ENCODE results near the gene CARM1. TPM values are rescaled to one million over a fixed set of nuclear protein-coding genes. Genes with fewer than 3 reads are reported as not detected.
A peak's percentile ranks its signal among the peaks of the same experiment; 100 is the strongest.
"Not testable (repeated sequence)": the region's sequence is repeated elsewhere in the genome, so short reads cannot be mapped to it uniquely, and the experiment has no call there.

Gene CARM1
- polyA plus RNA-seq, 4 donors, result 39.6 to 58.2 (median 51.2) TPM

DNA sequence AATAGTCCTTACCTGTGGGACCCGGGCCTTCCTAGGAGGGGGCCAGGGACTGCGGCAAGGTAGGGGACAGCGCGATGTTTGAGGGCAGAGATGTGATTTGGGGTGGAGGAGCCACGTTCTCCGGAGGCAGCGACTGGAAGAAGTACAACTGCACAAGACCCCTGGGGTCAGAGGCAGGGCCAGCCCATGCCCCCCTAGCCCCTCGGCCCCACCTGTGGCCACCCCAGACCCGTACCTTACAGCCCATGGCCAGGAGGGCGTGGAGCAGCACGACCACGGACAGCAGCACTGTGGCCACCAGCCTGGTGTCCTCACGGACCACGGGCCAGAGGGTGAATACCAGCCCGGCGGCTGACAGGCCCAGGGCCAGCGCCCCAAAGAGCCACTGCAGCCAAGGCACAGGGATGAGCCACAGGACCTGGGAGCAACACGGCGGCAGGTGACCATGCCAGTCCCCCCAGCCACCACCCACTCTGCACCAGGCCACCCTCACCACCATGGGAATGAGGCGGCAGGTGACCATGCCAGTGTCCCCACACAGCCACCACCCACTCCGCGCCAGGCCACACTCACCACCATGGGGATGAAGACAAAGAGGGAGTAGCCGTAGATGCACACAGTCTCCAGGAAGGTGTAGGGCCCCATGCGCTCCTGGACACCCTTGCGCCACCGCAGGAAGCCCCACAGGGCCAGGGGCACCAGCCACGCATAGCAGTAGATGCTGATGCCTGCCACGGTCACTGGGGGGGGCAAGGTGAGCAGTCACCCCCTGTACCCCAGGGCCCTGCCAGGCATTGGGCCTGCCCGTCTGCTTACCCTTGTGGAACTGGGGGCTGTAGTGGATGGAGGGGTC lies 52.1 kb downstream of the CARM1 start:
- no peak for DNase-seq (ENCODE audit: low read depth in 4 of 4, low spot score in 2 of 4)

- no peak for DNase-seq (ENCODE audit: low read depth in 4 of 4, low spot score in 2 of 4)
Observed at GRCh38 chr19:10924597-10924996, 53.2 kb downstream of the CARM1 start.

DNA sequence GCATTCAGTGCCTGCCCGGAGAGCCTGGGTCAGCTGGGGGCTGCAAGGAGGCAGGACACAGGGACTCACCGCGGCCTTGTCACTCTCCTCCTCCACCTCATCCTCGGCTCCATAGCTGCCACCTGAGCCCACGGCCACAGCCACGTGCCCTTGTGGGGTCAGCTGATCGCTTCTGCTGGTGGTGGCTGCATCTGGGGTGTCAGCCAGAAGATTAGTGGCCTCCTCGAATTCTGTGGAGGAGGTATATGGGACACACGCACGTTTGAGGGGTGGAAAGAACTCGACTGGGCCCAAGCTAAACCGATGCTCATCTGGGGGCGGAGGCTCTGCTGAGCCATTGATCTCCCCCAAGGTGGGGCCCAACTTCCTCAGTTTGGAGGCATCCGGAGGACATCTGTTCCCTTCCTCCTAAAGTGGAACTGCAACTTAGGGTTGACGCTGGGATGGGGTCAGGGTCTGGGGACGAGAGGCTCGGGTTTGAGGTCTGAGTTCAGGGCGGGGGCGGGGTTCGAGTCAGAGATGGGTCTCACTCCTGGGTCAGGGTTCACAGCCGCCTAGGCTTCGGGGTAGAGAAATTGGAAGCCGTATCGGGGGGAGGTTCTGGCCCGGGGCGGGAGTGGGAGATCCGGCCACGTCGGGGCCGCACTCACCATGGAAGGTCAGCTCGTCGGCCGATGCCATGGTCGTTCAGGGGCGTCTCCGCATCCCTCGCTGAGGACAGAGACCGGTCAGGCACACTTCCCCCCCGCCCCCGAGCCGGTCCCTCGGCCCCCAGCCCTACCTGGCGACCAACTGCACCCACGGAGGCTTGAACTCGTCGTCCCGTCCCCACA lies 56.6 kb downstream of the CARM1 start:
- no peak for DNase-seq (ENCODE audit: low read depth in 4 of 4, low spot score in 2 of 4)

DNA sequence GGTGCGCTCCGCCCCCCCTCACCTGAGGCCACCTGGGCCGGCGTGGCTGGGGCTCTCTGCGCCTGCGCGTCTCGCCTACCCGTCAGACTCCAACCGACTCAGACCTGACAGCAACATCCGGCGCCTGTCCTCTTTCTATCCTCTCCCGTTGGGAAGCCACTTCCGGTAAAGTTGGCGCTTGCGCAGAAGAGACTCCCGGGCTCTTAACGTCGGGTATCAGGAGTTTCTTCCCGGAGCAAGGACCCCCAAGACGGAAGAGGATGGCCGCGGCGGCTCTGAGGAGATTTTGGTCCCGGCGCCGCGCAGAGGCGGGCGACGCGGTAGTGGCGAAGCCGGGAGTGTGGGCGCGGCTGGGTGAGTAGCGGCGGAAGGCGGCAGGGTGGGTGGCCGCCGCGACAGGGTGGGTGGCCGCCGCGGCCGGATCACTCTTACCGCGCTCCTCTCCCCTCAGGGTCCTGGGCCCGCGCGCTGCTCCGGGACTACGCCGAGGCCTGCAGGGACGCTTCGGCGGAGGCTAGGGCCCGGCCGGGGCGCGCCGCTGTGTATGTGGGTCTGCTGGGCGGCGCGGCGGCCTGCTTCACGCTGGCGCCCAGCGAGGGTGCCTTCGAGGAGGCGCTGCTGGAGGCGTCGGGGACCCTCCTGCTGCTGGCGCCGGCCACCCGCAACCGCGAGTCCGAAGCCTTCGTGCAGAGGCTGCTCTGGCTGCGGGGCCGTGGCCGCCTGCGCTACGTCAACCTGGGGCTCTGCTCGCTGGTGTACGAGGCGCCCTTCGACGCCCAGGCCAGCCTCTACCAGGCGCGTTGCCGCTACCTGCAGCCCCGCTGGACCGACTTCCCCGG lies 57.4 kb downstream of the CARM1 start, which contains the start of the genes TIMM29 and YIPF2:
TSS of gene TIMM29 (plus strand) at position 249 of the 839 bp plus-strand sequence. CDS start at position 261, 12 bp downstream.
TSS of gene YIPF2 (minus strand) at position 77 of the 839 bp plus-strand sequence. CDS start 229 bp downstream, outside the sequence.
- peak; percentile 93 to 98 (median 95) for DNase-seq (ENCODE audit: low read depth in 4 of 4, low spot score in 2 of 4)

DNA sequence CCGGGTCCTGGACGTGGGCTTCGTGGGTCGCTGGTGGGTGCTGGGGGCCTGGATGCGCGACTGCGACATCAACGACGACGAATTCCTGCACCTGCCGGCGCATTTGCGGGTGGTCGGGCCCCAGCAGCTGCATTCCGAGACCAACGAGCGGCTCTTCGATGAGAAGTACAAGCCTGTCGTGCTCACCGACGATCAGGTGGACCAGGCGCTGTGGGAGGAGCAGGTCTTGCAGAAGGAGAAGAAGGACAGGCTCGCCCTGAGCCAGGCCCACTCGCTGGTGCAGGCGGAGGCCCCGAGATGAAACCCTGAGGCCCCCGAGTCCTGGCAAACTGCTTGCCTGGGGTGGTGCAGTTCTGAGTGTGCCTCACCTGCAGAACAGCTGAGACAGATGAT lies 58.0 kb downstream of the CARM1 start:
- DNase-seq (ENCODE audit: low read depth in 4 of 4, low spot score in 2 of 4), result no peak

DNA sequence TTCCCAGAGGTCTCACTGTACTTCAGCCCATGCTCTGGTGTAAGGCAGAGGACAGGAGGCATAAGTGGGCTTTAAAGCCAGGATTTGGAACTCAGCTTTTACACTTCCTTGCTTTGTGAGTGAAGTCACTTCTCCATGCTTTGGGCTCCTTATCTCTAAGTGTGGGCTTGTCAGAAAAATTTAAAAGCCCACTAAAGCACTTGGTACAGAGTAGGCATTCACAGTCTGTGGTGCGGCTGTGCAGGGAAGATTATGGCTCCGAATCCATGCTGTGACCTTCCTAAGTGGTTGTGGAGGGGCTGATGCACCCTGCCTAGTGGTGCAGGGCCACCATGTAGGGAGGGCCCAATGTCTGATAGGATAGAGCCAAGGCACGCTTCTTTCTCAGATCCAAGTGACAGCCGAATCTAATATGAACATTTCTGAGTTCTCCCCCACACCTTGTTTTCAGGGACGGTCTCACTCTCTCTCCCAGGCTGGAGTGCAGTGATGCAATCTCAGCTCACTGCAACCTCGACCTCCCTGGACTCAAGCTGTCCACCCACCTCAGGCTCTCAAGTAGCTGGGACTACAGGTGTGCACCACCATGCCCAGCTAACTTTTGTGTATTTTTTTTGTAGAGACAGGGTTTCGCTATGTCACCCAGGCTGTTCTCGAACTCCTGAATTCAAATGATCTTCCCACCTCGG lies 64.2 kb downstream of the CARM1 start:
- DNase-seq (ENCODE audit: low read depth in 4 of 4, low spot score in 2 of 4), result no peak

- DNase-seq (ENCODE audit: low read depth in 4 of 4, low spot score in 2 of 4), result peak in 3 of 4 donors; percentile 52 to 78 (median 65)
Observed at GRCh38 chr19:10936661-10937084, 65.3 kb downstream of the CARM1 start.

DNA sequence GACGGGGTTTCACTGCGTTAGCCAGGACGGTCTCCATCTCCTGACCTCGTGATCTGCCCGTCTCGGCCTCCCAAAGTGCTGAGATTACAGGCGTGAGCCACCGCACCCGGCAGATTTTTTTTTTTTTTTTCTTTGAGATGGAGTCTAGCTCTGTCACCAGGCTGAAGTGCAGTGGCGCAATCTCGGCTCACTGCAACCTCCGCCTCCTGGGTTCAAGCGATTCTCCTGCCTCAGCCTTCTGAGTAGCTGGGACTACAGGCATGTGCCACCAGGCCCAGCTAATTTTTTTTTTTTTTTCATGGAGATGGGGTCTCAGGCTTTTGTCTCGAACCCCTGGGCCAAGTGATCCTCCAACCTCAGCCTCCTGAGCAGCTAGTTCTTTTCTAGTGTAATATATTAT lies 70.3 kb downstream of the CARM1 start:
- not testable (repeated sequence) for DNase-seq (ENCODE audit: low read depth in 4 of 4, low spot score in 2 of 4)

GRCh38 chr19:10943412-10943811 lies 72.1 kb downstream of the CARM1 start:
- DNase-seq (ENCODE audit: low read depth in 4 of 4, low spot score in 2 of 4), result not testable (repeated sequence)

DNA sequence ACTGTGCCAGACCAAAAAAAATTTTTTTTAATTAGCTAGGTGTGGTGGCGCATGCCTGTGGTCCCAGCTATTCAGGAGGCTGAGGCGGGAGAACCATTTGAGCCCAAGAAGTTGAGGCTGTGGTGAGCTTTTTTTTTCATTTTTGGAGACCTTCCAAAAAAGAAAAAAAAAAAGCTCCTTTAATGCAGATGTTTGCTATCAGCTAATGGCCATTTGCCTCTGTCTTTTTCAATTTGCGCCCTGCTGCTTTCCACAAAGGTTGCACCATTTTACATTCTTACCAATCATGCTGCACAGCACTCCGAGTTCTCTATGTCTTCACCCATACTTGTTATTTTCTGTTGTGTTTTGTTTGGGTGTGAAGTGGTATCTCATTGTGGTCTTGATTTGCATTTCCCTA lies 73.9 kb downstream of the CARM1 start:
- no peak for DNase-seq (ENCODE audit: low read depth in 4 of 4, low spot score in 2 of 4)

- DNase-seq (ENCODE audit: low read depth in 4 of 4, low spot score in 2 of 4), result no peak
Observed at GRCh38 chr19:10946958-10947657, 75.8 kb downstream of the CARM1 start.

GRCh38 chr19:10952809-10953208 lies 81.5 kb downstream of the CARM1 start:
- no peak for DNase-seq (ENCODE audit: low read depth in 4 of 4, low spot score in 2 of 4)

DNA sequence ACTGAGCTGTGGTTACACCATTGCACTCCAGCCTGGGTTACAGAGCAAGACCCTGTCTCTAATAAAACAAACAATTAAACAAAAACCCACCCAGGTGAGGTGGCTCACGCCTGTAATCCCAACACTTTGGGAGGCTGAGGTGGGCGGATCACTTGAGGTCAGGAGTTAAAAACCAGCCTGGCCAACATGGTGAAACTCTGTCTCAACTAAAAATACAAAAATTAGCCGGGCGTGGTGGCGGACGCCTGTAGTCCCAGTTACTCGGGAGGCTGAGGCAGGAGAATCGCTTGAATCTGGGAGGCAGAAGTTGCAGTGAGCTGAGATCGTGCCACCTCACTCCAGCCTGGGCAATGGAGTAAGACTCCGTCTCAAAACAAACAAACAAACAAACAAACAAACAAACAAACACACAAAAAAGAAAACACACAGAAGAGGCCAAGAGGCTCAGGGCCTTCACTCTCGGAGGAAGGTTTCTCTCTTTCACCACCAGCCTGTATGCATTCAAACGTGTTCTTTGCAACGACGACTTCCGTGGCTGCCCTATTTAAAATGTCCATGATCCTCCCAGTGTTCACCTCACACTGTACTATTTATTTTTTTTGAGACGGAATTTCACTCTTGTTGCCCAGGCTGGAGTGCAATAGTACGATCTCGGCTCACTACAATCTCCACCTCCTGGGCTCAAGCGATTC lies 88.1 kb downstream of the CARM1 start:
- DNase-seq (ENCODE audit: low read depth in 4 of 4, low spot score in 2 of 4), result not testable (repeated sequence)

DNA sequence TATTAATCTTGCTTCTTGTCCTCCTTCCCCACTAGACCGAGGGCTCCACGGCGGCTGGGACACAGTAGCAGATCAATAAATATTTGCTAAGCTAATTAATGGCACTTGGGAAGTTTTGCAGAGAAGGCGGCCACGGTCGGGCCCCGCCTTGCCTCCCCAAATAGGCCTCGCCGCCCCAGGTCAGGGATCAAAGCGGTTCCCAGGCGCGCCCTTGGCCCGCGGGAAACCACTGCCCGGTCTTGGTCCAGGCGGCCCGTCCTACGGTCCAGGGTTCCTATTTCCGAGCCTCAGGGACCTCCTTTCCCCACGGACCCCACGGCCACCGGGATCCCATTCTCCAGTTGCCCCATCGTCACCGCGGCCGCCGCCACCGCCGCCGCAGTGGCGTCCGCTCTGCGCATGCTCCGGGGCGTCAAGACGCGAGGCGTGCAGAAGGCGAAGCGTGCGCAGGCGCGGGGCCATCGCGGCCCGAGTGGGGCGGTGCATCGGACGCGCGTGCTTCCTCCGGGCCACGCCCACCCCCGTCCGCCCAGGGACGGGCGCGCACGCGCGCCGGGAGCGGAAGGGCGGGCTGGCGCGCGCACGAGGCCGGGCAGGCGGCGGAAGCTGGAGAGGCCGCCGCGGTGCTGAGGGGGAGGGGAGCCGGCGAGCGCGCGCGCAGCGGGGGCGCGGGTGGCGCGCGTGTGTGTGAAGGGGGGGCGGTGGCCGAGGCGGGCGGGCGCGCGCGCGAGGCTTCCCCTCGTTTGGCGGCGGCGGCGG lies 89.1 kb downstream of the CARM1 start, which contains the start of gene SMARCA4:
TSS of gene SMARCA4 (plus strand) at position 717 of the 759 bp plus-strand sequence. CDS start 23,122 bp downstream, outside the sequence.
- peak; percentile 90 to 97 (median 94) for DNase-seq (ENCODE audit: low read depth in 4 of 4, low spot score in 2 of 4)

GRCh38 chr19:10961073-10961860 lies 89.9 kb downstream of the CARM1 start:
- no peak for DNase-seq (ENCODE audit: low read depth in 4 of 4, low spot score in 2 of 4)

- DNase-seq (ENCODE audit: low read depth in 4 of 4, low spot score in 2 of 4), result no peak
Observed at GRCh38 chr19:10962863-10963262, 91.5 kb downstream of the CARM1 start.

- no peak for DNase-seq (ENCODE audit: low read depth in 4 of 4, low spot score in 2 of 4)
Observed at GRCh38 chr19:10963865-10964264, 92.5 kb downstream of the CARM1 start.
